Renal cortex interstitium (tissue), 15 donors: ENCODE data around the gene NOL7. TPM values are rescaled to one million over a fixed set of nuclear protein-coding genes. Genes with fewer than 3 reads are reported as not detected.

Source experiments
- DNase-seq, 11 donors: peaks; one replicate each; pipeline ENCODE4 v3.0.0-alpha.2; 2013; ENCODE audit warnings: low read depth in 9 of 11, low spot score in 4 of 11; ENCODE audit errors: extremely low read depth in 1 of 11
- long read RNA-seq, 16 experiments: transcript quantifications; one replicate each; lab custom pipeline, GENCODE V29; 2026
- polyA plus RNA-seq, 3 donors: library from polyadenylated mRNA; unstranded; fragments of 120-200 nt; gene quantifications; one replicate each; pipeline ENCODE4 v1.2.1, GENCODE V29; 2013; ENCODE audit not compliant: insufficient read length in 3 of 3

NOL7 gene
- 100 to 1,000 TPM in 1 of 3 donors, 10 to 100 TPM in 2; 82.1 to 100 (median 87.8) TPM for polyA plus RNA-seq
- long read RNA-seq, donor 1, transcript NOL7-202 (8 exons, 1,184 nt), result major isoform, 27 of 44 reads
- long read RNA-seq, donor 1, partial matches to known transcripts, result 14 of 44 reads
- long read RNA-seq, donor 1, other reads (novel, unspliced or antisense), result 0 of 44 reads
- long read RNA-seq, donor 2, transcript NOL7-202 (8 exons, 1,184 nt), result major isoform, 19 of 26 reads
- long read RNA-seq, donor 2, partial matches to known transcripts, result 5 of 26 reads
- long read RNA-seq, donor 2, other reads (novel, unspliced or antisense), result 0 of 26 reads
- long read RNA-seq, donor 3, transcript NOL7-202 (8 exons, 1,184 nt), result major isoform, 57 of 98 reads
- long read RNA-seq, donor 3, partial matches to known transcripts, result 35 of 98 reads
- long read RNA-seq, donor 3, other reads (novel, unspliced or antisense), result 6 of 98 reads
- long read RNA-seq, donor 4, transcript NOL7-202 (8 exons, 1,184 nt), result major isoform, 25 of 28 reads
- long read RNA-seq, donor 4, partial matches to known transcripts, result 0 of 28 reads
- long read RNA-seq, donor 4, other reads (novel, unspliced or antisense), result 0 of 28 reads
- long read RNA-seq, donor 5, result 0 reads
- long read RNA-seq, donor 6, transcript NOL7-202 (8 exons, 1,184 nt), result major isoform, 30 of 51 reads
- long read RNA-seq, donor 6, partial matches to known transcripts, result 15 of 51 reads
- long read RNA-seq, donor 6, other reads (novel, unspliced or antisense), result 0 of 51 reads
- long read RNA-seq, donor 7, transcript NOL7-202 (8 exons, 1,184 nt), result major isoform, 28 of 61 reads
- long read RNA-seq, donor 7, partial matches to known transcripts, result 31 of 61 reads
- long read RNA-seq, donor 7, other reads (novel, unspliced or antisense), result 0 of 61 reads
- long read RNA-seq, donor 8, result 0 reads
- long read RNA-seq, donor 9, transcript NOL7-202 (8 exons, 1,184 nt), result major isoform, 44 of 63 reads
- long read RNA-seq, donor 9, partial matches to known transcripts, result 17 of 63 reads
- long read RNA-seq, donor 9, other reads (novel, unspliced or antisense), result 0 of 63 reads
- long read RNA-seq, donor 10, transcript NOL7-202 (8 exons, 1,184 nt), result major isoform, 31 of 38 reads
- long read RNA-seq, donor 10, partial matches to known transcripts, result 0 of 38 reads
- long read RNA-seq, donor 10, other reads (novel, unspliced or antisense), result 6 of 38 reads
- long read RNA-seq, donor 11, transcript NOL7-202 (8 exons, 1,184 nt), result major isoform, 35 of 53 reads
- long read RNA-seq, donor 11, partial matches to known transcripts, result 15 of 53 reads
- long read RNA-seq, donor 11, other reads (novel, unspliced or antisense), result 0 of 53 reads
- long read RNA-seq, donor 12, transcript NOL7-202 (8 exons, 1,184 nt), result major isoform, 17 of 30 reads
- long read RNA-seq, donor 12, partial matches to known transcripts, result 12 of 30 reads
- long read RNA-seq, donor 12, other reads (novel, unspliced or antisense), result 0 of 30 reads
- long read RNA-seq, donor 13, result 0 reads
- long read RNA-seq, donor 14, transcript NOL7-202 (8 exons, 1,184 nt), result major isoform, 37 of 53 reads
- long read RNA-seq, donor 14, partial matches to known transcripts, result 13 of 53 reads
- long read RNA-seq, donor 14, other reads (novel, unspliced or antisense), result 0 of 53 reads
- long read RNA-seq, donor 15, transcript NOL7-202 (8 exons, 1,184 nt), result major isoform, 17 of 18 reads
- long read RNA-seq, donor 15, partial matches to known transcripts, result 0 of 18 reads
- long read RNA-seq, donor 15, other reads (novel, unspliced or antisense), result 0 of 18 reads
- long read RNA-seq, donor 16, transcript NOL7-202 (8 exons, 1,184 nt), result major isoform, 109 of 216 reads
- long read RNA-seq, donor 16, transcript NOL7-201 (4 exons, 646 nt), result minor isoform, 5 of 216 reads
- long read RNA-seq, donor 16, transcript NOL7-203 (9 exons, 920 nt), result minor isoform, 9 of 216 reads
- long read RNA-seq, donor 16, partial matches to known transcripts, result 69 of 216 reads
- long read RNA-seq, donor 16, other reads (novel, unspliced or antisense), result 24 of 216 reads

DNA sequence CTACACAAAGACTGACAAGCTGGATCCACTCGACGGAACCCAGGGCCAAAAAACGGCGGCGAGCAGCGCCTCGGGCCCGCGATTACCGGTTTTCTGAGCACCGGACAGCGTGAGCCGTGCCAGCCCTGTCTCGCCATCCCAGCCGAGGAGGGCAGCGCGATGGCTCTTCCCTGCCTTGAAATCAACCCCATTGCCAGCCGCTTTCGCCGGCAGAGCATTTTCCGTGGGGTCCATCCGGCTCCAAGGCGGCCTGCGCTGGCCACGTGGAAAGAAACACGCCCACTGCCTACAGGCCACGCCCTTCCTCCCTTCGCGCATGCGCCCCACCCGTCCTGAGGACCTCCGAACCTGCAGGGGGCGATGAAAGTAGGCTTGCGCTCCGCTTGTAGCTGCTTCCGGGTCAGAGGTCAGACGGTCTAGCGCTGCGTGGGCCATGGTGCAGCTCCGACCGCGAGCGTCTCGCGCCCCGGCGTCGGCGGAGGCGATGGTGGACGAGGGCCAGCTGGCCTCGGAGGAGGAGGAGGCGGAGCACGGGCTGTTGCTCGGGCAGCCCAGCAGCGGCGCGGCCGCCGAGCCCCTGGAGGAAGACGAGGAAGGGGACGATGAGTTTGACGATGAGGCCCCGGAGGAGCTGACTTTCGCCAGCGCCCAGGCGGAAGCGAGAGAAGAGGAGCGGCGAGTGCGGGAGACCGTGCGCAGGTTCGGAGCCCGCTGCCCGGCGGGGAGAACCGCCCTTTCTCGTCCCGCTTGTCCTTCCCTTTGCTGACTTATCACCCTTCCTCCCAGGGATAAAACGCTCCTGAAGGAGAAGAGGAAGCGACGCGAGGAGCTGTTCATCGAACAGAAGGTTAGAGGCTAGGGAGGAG is at the start of gene NOL7:
TSS of gene NOL7 (plus strand) at position 410 of the 866 bp plus-strand sequence. CDS start at position 434, 24 bp downstream.
- peak; percentile 96 to 99 (median 98) for DNase-seq

DNA sequence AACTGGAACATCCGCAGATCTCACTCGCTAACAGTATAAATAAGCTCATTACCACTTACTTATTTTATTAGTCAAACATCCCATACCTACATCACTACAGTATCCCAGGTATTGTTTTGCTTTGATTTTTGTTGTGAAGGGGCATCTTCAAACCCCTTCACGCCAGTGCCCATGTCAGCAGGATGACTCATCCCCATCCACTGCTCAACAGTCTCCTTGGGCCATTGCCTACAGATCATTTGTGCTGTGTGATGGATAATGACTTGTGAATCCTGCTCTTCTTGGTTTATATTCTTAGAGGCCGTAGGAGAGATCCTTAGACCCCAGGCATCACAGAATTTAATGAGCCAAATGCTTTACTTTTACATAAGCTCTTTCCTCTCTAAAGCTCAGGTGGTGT is 49.2 kb upstream of the NOL7 start:
- no peak for DNase-seq

DNA sequence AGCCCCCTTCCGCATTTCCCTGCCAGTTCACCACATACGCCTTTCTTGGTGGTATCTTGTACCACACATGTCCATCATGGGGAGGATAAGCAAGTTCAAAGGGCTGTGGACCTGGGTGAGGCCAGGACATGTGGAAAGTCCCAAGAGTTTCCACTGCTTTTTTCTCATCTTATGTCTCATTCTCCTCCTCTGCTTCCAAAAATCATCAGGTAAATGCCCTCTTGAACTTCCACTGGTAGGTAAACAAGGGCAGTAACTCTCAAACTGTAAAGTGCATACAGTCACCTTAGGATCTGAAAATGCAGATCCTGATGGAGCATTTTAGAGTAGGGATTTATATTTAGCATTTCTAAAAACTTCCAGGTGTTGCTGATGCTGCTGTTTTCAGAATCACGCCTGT is 48.6 kb upstream of the NOL7 start:
- DNase-seq, result no peak

DNA sequence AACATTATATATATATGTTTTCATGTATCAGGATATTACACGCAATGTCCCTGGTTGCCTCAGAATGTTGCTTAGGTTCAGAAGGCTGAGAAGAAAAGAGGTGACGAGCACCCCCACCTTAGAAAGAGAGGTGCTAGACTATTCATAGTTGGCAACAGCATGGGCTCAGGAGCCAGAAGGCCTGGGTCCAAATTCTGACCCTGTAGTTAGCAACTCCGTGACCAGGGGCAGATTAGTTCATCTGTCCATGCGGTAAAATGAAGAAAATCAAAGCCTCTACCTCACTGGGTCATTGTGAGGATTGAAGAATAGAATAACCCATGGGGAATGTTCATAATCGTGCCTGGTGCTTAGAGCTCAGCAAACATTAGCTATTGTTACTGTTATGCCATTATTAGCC is 46.2 kb upstream of the NOL7 start:
- no peak for DNase-seq

DNA sequence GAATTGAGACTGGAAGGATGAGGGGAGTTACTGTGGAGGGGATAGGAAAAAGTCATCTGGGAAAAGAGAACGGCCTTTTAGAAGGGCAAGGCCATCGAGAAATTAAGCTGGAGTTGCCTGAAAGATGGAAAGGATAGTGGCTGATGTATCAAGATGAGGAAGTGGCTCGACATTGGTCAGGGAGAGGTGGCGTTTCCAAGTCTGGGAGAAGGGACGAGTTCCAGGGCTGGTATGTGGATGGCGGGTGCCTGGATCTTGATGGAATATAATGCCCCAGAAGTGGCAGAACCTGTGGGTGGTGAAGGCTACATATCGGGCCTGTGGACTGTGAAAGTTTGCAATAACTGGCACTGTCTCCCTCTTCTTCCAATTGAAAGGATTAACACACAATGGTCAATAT is 42.9 kb upstream of the NOL7 start:
- DNase-seq, result no peak

DNA sequence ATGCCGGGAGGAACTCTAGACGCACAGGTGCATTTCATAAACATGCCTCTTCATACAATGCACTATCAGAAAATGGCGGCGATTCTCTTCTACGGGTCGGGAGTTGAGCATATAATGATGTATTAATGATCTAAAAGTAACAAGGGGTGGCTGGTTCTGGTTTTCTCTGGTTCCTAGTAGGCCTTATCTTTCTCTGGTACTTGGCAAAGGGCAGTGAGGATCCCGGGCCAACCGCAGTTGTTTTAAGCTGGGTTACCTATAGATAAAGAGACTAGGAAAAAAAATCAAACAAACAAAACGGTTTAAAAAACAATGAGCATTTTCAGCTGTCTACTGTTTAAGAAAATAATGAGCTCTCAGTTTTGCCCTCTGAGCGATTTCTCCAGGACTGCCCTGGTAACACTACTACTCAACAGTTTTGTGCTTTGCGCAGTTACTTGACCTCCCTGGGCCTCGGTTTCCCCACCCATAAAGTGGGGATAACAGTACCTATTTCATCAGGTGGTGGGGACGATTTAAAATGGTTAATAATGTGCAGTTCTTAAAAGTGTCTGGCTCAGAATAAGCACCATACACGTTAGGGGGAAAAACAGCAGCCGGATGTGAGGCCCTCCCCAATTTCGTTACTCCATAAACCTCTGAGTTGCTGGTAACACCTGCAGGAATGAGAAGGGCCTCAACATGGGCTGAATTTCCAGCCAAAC is 42.0 kb upstream of the NOL7 start:
- DNase-seq, result no peak

DNA sequence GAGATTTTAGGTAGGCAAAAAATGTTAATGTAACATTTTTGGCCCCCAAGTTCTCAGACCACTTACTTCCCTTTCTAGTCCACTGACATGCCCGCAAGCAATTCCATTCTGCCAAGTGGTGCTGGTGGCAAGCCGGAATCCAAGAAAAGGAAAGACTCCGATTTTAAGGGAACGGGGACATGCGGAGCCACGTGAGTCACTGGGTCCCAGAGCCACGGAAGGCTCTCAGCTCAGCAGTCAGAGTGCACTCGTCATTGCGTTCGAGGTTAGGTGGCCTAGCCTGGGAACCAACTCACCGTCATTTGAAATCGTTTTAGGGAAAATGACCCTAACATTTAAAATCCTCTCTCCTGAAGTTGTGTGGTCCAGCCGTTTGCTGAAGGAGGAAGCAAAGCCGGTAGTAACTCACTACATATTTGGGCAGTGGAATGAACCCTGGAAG is 41.4 kb upstream of the NOL7 start:
- peak in 7 of 11 donors; percentile 11 to 43 (median 17) for DNase-seq

DNA sequence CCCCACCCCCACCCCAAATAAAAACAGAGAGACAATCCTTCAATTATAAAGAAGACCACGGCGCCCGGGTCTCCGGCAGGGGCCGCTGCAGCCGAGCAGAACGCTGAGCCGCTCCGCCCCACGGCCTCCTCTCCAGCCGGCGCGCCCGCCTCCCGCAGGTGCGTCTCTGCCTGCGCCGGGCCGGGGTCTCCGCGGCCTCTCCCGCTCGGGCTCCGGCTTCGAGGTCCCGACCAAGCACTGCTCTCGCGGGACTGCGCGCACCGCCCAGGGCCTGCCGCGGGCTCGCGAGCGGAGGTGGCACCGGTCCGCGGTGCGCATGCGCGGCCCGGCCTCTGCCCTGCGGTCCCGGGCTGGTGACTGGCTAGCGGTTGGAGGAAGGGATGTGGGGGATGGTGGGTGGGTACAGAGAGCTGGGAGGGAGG is 41.0 kb upstream of the NOL7 start:
- DNase-seq, result peak in 10 of 11 donors; percentile 88 to 94 (median 91)

DNA sequence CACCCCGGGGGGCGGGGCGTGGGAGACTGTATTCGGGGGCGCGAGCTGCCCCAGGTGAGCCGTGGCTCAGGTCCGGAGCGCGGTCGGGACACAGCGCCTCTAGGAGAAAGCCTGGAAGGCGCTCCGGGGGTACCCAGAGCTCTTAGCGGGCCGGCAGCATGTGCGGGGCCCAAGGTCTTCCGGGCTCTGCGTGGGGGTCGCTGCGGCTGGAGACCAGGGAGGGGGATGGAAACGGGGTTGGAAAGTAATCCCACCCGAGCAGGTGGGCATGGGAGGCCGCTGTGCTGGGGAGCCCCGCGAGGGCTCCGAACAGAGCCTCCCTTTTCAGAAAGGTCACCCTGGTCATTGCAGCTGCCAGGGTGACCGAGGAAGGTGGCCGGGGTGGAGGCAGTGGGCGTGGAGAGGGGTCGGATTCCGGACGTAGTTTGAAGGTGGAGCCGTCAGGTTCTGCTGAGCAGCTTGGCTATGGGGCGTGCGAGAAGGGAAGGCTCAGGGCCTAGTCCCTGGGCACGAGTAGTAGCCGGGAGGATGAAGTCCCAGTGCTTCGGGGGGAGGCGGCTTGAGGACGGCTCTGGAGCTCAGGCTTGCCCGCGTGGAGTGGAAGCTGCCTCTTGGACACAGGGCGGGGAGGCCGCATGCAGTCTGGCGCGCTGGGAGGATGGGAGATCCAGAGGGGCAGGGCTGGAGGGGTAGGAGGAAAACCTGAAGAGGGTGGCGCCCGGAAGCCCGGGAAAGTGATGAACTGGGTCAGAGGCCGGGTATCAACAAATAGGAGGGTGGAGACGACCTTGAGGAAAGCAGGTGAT is 40.4 kb upstream of the NOL7 start, which contains the start of gene SIRT5:
TSS of gene SIRT5 (plus strand) at position 31 of the 806 bp plus-strand sequence. CDS start 9,510 bp downstream, outside the sequence.
- DNase-seq, result peak; percentile 56 to 80 (median 65)

DNA sequence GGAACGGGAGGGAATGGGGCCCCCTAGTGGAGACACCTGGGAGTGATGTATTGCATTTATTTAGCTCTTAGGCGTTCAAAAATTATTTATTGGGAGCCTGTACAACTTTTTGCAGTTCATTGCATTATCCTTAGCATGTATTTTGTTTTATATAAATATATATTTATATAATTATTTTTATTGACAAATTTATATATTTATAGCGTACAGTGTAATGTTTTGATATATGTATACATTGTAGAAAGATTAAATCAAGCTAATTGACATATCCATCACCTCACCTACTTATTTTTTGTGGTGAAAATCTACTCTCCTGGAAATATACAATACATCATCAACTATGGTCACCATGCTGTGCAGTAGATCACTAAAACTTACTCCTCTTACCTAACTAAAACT is 39.8 kb upstream of the NOL7 start:
- DNase-seq, result no peak

DNA sequence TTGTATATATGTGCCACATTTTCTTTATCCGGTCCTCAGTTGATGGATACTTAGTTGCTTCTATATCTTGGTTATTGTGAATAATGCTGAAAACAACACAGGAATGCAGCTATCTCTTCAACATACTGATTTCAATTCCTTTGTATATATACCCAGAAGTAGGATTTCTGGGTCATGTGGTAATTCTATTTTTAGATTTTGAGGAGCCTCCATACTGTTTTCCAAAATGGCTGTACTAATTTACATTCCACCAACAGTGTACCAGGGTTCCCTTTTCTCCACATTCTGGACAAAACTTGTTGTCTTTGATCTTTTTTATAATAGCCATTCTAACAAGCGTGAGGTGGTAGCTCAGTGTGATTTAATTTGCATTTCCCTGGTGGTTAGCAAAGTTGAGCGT is 39.1 kb upstream of the NOL7 start:
- no peak for DNase-seq

DNA sequence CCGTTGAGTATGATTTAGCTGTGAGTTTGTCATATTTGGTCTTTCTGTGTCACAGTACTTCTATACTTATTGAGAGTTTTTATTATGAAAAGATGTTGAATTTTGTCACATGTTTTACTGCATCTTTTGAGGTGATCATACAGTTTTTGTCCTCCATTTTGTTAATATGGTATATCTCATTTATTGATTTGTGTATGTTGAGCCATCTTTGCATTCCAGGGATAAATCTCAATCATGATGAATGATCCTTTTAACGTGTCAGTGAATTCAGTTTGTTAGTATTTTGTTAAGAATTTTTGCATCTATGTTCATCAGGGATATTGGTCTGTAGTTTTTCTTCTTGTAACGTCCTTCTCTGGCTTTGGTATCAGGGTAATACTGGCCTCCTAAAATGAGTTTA is 37.2 kb upstream of the NOL7 start:
- no peak for DNase-seq

DNA sequence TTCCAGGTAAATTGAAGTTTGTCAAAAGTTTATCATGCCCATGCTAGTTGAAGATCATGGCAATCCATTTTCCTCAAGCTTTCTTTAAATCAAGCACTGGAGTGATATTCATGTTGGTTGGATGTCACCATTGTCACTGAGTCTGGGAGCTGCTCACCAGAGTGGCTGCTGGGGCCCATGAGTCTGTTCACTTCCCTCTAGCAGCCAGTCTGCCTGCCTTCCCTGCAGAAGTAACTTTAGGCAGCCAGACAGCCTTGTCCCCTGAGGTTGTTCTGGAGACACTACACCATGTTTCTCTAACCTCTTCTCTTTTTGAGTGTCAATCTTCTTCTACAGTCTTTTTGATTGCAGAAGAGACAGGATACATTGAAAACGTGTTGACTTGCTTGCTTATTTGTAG is 35.2 kb upstream of the NOL7 start:
- DNase-seq, result no peak

DNA sequence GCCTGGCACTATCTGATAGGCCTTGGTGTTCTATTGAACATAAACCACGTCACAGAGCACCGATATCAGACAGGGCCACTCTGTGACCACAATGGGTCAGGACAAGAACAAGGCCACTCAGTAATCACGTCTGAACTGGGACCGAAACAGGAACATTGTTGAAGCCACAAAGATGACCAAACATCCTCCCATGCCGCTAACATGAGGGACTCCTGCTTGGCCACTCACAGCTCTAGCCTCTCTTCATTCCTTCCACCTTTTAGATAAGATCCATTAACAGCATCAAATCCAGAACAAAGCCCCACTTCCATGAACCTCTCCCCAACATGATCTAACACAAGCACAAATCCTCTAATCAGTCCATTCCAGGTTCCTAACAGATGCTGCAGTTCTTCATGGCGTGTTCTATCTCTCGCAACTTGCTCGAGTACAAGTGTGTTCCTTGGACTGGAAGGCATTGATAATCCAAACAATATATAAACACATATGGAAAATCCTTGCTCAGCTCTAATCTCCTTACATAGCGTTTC is 33.4 kb upstream of the NOL7 start:
- DNase-seq, result no peak
